ENCODE results near the gene USP19. TPM values are rescaled to one million over a fixed set of nuclear protein-coding genes. Genes with fewer than 3 reads are reported as not detected.

USP19 gene
- total and polyA plus RNA-seq, 10 of the 15 experiments (the other 5 are each of a cell fraction or from before 2014, with no cell fraction given): 0.24 to 64.2 (median 33.2) TPM

DNA sequence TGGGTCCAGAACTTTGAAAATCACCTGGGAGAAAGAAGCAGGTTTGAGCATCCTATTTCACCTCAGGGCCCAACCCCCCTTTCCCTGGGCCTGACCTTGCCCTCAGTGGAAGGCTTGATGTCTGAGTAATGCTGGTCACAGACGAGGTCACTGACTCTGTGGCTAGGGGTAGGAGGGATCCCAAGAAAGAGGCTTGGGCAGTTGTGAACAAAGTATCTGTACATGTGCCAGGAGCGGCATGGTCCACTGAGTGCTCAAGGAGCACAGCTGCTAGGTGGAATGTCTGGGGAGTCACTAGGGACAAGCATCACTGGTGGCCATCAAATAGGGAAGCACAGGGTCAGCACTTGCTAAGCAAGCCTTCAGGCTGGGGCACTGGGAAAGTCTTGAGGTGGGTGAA lies 38.2 kb upstream of the USP19 start:
- ATAC-seq (no peak; the same call in 2 of the 3 replicates), FAIRE-seq (no peak), DNase-seq (ENCODE audit: low read depth, low spot score) (no peak)
- intact Hi-C loops (cut with micrococcal nuclease; ENCODE audit: unreplicated experiment): loop anchor here (2.0 kb wide), 1 partner anchor 172 kb away; no protein-coding TSS in a partner anchor
- Histone ChIP-seq H3K27me3 (replicated peaks in 1 of 2; ENCODE audit: control insufficient read depth in 2 of 2, insufficient read depth in 2 of 2, low read length in 1 of 2) (no peaks in the 10 kb centered on the region), H3K9ac (ENCODE audit: control insufficient read depth, insufficient read depth, low read length) (no peak overlapping the region), H3K4me2 (ENCODE audit: control insufficient read depth, insufficient read depth) (no peak overlapping the region), H3K4me1 (ENCODE audit: control insufficient read depth, insufficient read depth, low read length) (no peaks in the 10 kb centered on the region), H3K79me2 (ENCODE audit: control insufficient read depth, insufficient read depth, low read length) (no peaks in the 10 kb centered on the region; the same call in 1 of the 2 replicates), H3K9me3 (replicated peaks; ENCODE audit: control insufficient read depth, insufficient read depth, low read length) (no peaks in the 10 kb centered on the region), H2AFZ (ENCODE audit: control insufficient read depth, low read depth, low read length) (no peak overlapping the region), H3K27ac (ENCODE audit: control insufficient read depth, insufficient read depth) (no peak overlapping the region), H3K4me3 (no peak overlapping the region), H4K20me1 (ENCODE audit: control insufficient read depth, insufficient read depth) (no peaks in the 10 kb centered on the region), H3K36me3 (ENCODE audit: control insufficient read depth in 2 of 2, insufficient read depth in 2 of 2, low read length in 1 of 2) (peaks cover 6 to 7% of the 10 kb centered on the region in 2 experiments; a peak in 3 of 4 replicates)
- in situ Hi-C loops (cut with MboI): no loop called here
- ChIA-PET RAD21 (ENCODE audit: unreplicated experiment) (interaction anchor here (1.2 kb wide), 1 partner anchor 129 kb away, joined by 3 read pairs; the partner anchor contains the start of gene IMPDH2), CTCF (interaction anchor here (0.6 to 3.8 kb wide), 3 partner anchors 147 to 171 kb away, joined by 3 to 34 read pairs (median 3); no protein-coding TSS in a partner anchor), SMC1A (ENCODE audit: uncharacterized antibody, unreplicated experiment) (interaction anchor here (0.6 to 2.3 kb wide), 2 partner anchors 66 to 170 kb away, joined by 3 to 13 read pairs; no protein-coding TSS in a partner anchor), POLR2A (interaction anchor here (0.9 kb wide), 1 partner anchor 12 kb away, joined by 3 read pairs; no protein-coding TSS in a partner anchor)
- WGBS (ENCODE audit: insufficient coverage, insufficient replicate concordance, low lambda C conversion rate, missing lambda C conversion rate): 83% methylated on average over 2 of the region's 2 CpGs
- no TSS peak for BruUV-seq (replicated peaks)
- TF ChIP-seq FOXK2 (IDR thresholded peaks at IDR 0.05): no peak
- TF ChIP-seq POLR2A (IDR thresholded peaks at IDR 0.05; ENCODE audit: low read depth, low read length): 0 out of 2 replicates have a peak, but pooled peaks have one; percentile 43

GRCh38 chr3:49158103-49158709 lies 37.6 kb upstream of the USP19 start:
- ATAC-seq (peak; percentile 87), DNase-seq (ENCODE audit: low read depth, low spot score) (peak; percentile 13), FAIRE-seq (no peak)
- ChIA-PET POLR2A (no interaction called here), RAD21 (ENCODE audit: unreplicated experiment) (interaction anchor here (1.2 to 1.4 kb wide), 2 partner anchors 129 to 170 kb away, joined by 3 to 8 read pairs; partner anchors contain the start of gene IMPDH2), CTCF (interaction anchor here (0.6 to 3.8 kb wide), 4 partner anchors 146 to 207 kb away, joined by 3 to 34 read pairs (median 3); no protein-coding TSS in a partner anchor), SMC1A (ENCODE audit: uncharacterized antibody, unreplicated experiment) (interaction anchor here (0.6 to 2.3 kb wide), 4 partner anchors 65 to 291 kb away, joined by 3 to 13 read pairs (median 3); no protein-coding TSS in a partner anchor)
- Histone ChIP-seq H3K4me3 (no peak overlapping the region), H3K4me1 (ENCODE audit: control insufficient read depth, insufficient read depth, low read length) (no peaks in the 10 kb centered on the region), H3K4me2 (ENCODE audit: control insufficient read depth, insufficient read depth) (no peak overlapping the region), H2AFZ (ENCODE audit: control insufficient read depth, low read depth, low read length) (no peak overlapping the region), H3K27ac (ENCODE audit: control insufficient read depth, insufficient read depth) (no peak overlapping the region), H3K36me3 (ENCODE audit: control insufficient read depth in 2 of 2, insufficient read depth in 2 of 2, low read length in 1 of 2) (peaks cover 2 to 3% of the 10 kb centered on the region in 2 experiments; a peak in 3 of 4 replicates), H3K9ac (ENCODE audit: control insufficient read depth, insufficient read depth, low read length) (no peak overlapping the region), H3K79me2 (ENCODE audit: control insufficient read depth, insufficient read depth, low read length) (no peaks in the 10 kb centered on the region), H4K20me1 (ENCODE audit: control insufficient read depth, insufficient read depth) (no peaks in the 10 kb centered on the region), H3K27me3 (replicated peaks in 1 of 2; ENCODE audit: control insufficient read depth in 2 of 2, insufficient read depth in 2 of 2, low read length in 1 of 2) (no peaks in the 10 kb centered on the region), H3K9me3 (replicated peaks; ENCODE audit: control insufficient read depth, insufficient read depth, low read length) (no peaks in the 10 kb centered on the region)
- BruUV-seq (replicated peaks): no TSS peak
- in situ Hi-C loops (cut with MboI): no loop called here
- intact Hi-C loops (cut with micrococcal nuclease; ENCODE audit: unreplicated experiment): loop anchor here (2.0 kb wide), 1 partner anchor 171 kb away; no protein-coding TSS in a partner anchor
- WGBS (ENCODE audit: insufficient coverage, insufficient replicate concordance, low lambda C conversion rate, missing lambda C conversion rate): 40% methylated on average over 5 of the region's 5 CpGs
- TF ChIP-seq ZNF622 (IDR thresholded peaks at IDR 0.05) (no peak), STAT3 (IDR thresholded peaks at IDR 0.05; ENCODE audit: low read depth, low read length) (no peak), MEF2A (IDR thresholded peaks at IDR 0.05; ENCODE audit: insufficient read depth, low read depth, low read length) (no peak), USF2 (IDR thresholded peaks at IDR 0.05; ENCODE audit: borderline replicate concordance, low read depth, low read length) (no peak), NFYB (IDR thresholded peaks at IDR 0.05; ENCODE audit: insufficient read depth, low read depth, low read length) (no peak), NRF1 (conservative IDR thresholded peaks at IDR 0.05; ENCODE audit: low read depth, low read length) (no peak), NR2F1 (conservative IDR thresholded peaks at IDR 0.05) (peak; percentile 100), ATF3 (IDR thresholded peaks at IDR 0.05; ENCODE audit: borderline replicate concordance, extremely low read depth, low read depth, low read length) (no peak), ETV6 (conservative IDR thresholded peaks at IDR 0.05 in 1 of 2, IDR thresholded peaks at IDR 0.05 in 1 of 2; ENCODE audit: borderline replicate concordance in 1 of 2, low read depth in 1 of 2) (no peak)
